Sigmoid colon (tissue), 7 donors: ENCODE measurements around the gene OTUD1. TPM values are rescaled to one million over a fixed set of nuclear protein-coding genes. Genes with fewer than 3 reads are reported as not detected.

ENCODE experiments used
- DNase-seq: peaks from one replicate; pipeline ENCODE4 v3.0.0-alpha.2; 2019
- H3K27ac ChIP-seq, 4 donors: fragments of 200-600 bp; sonication (generic); one replicate each; pipeline ENCODE4 v1.5.1; 2016 to 2019; ENCODE audit warnings: mild to moderate bottlenecking in 1 of 4
- H3K27me3 ChIP-seq, 3 donors: fragments of 200-600 bp; sonication (generic); one replicate each; pipeline ENCODE4 v1.5.1; 2019; ENCODE audit warnings: mild to moderate bottlenecking in 1 of 3
- H3K36me3 ChIP-seq, 4 donors: fragments of 200-600 bp; sonication (generic); one replicate each; pipeline ENCODE4 v1.5.1; 2016 to 2019
- H3K4me1 ChIP-seq, 4 donors: fragments of 200-600 bp; sonication (generic); one replicate each; pipeline ENCODE4 v1.5.1; 2017 to 2019
- H3K4me3 ChIP-seq, 4 donors: fragments of 200-600 bp; sonication (generic); one replicate each; pipeline ENCODE4 v1.5.1; 2017 to 2019; ENCODE audit warnings: mild to moderate bottlenecking in 2 of 4, moderate library complexity in 1 of 4
- H3K9me3 ChIP-seq, 4 donors: fragments of 200-600 bp in 3 of 4; sonication (generic) in 3 of 4; one replicate each; pipeline versions ENCODE4 v1.5.1 to v1.6.1; 2013 to 2019
- CTCF ChIP-seq, 4 experiments: fragments of 450-650 bp in 3 of 4; fragments of 200-600 bp in 1 of 4; IDR thresholded peaks; one replicate each; pipeline ENCODE4 v1.5.1; 2016 to 2019; ENCODE audit warnings: antibody characterized with exemption in 4 of 4, mild to moderate bottlenecking in 3 of 4, moderate library complexity in 2 of 4
- EP300 ChIP-seq, 4 donors: sonication (generic); formaldehyde crosslinking; IDR thresholded peaks; one replicate each; pipeline ENCODE4 v1.6.1; 2017; ENCODE audit warnings: antibody characterized with exemption in 4 of 4
- POLR2A ChIP-seq, 2 donors: fragments of 450-650 bp; IDR thresholded peaks; one replicate each; pipeline ENCODE4 v1.6.1; 2016; ENCODE audit warnings: antibody characterized with exemption in 2 of 2, mild to moderate bottlenecking in 2 of 2, moderate library complexity in 2 of 2
- POLR2AphosphoS5 ChIP-seq, 4 donors: sonication (generic); formaldehyde crosslinking; IDR thresholded peaks; one replicate each; pipeline ENCODE4 v1.6.1; 2017; ENCODE audit warnings: antibody characterized with exemption in 4 of 4
- WGBS, 2 donors: extraction: QIAGEN DNeasy Blood & Tissue Kit; methylation state at CpG; one replicate each; pipeline ENCODE4 v1.1.7; 2013; 5-methylcytosine and 5-hydroxymethylcytosine counted together
- intact Hi-C: fragments of 100-400 bp; cut with DNase I; formaldehyde crosslinking; loops from one replicate; pipeline ENCODE4 v1.15.1; 2023
- polyA plus RNA-seq, 3 donors: library from polyadenylated mRNA; stranded (reverse); fragments of 200-250 nt; gene quantifications; one replicate each; pipeline ENCODE4 v1.2.3, GENCODE V29; 2013
- total RNA-seq, 4 donors: library from RNA; depleted of rRNA; stranded (reverse); fragments of >200 nt; gene quantifications; one replicate each; pipeline ENCODE4 v1.1.0, GENCODE V29; 2016
- donor health status: healthy with polysubstance abuse.
- donor health status: Bipolar disorder and iron deficiency.
- donor health status: healthy.

The OTUD1 gene
- total and polyA plus RNA-seq, 7 donors: 6.7 to 19.2 (median 13.2) TPM

- intact Hi-C loops: loop anchor here (10.0 kb wide), 3 partner anchors 88 to 1898 kb away; partner anchors contain the start of genes C10orf67, ENKUR, MLLT10 and THNSL1
- WGBS, 2 donors: 60 to 81% methylated on average over 3 of the region's 3 CpGs
- TF ChIP-seq CTCF (IDR thresholded peaks at IDR 0.05) (no peak), EP300 (IDR thresholded peaks at IDR 0.05) (no peak), POLR2AphosphoS5 (IDR thresholded peaks at IDR 0.05) (no peak), POLR2A (IDR thresholded peaks at IDR 0.05) (no peak)
- no peaks in the 10 kb centered on the region for H3K27me3 ChIP-seq
- H3K27ac ChIP-seq: no peak overlapping the region
- no peaks in the 10 kb centered on the region for H3K36me3 ChIP-seq
- DNase-seq: no peak
- no peaks in the 10 kb centered on the region for H3K9me3 ChIP-seq
- H3K4me1 ChIP-seq: no peaks in the 10 kb centered on the region
- no peak overlapping the region for H3K4me3 ChIP-seq
Measured at GRCh38 chr10:23432639-23433038, 6.2 kb upstream of the OTUD1 start.

- TF ChIP-seq EP300 (IDR thresholded peaks at IDR 0.05): no peak
- no peak for TF ChIP-seq POLR2AphosphoS5 (IDR thresholded peaks at IDR 0.05)
- no peak for TF ChIP-seq CTCF (IDR thresholded peaks at IDR 0.05)
- TF ChIP-seq POLR2A (IDR thresholded peaks at IDR 0.05): no peak
- intact Hi-C loops: loop anchor here (10.0 kb wide), 3 partner anchors 89 to 1899 kb away; partner anchors contain the start of genes C10orf67, ENKUR, MLLT10 and THNSL1
- DNase-seq: no peak
- 65 to 85% methylated on average over 2 of the region's 2 CpGs for WGBS, 2 donors
- Histone ChIP-seq H3K9me3 (no peaks in the 10 kb centered on the region), H3K36me3 (no peaks in the 10 kb centered on the region), H3K27ac (no peak overlapping the region), H3K4me3 (no peak overlapping the region), H3K27me3 (no peaks in the 10 kb centered on the region), H3K4me1 (peaks cover 0 to 4% (median 0%) of the 10 kb centered on the region in 4 donors)
Measured at GRCh38 chr10:23433701-23434100, 5.2 kb upstream of the OTUD1 start.

GRCh38 chr10:23435378-23435777, 3.5 kb upstream of the OTUD1 start:
- H3K9me3 ChIP-seq: no peaks in the 10 kb centered on the region
- H3K4me3 ChIP-seq: no peak overlapping the region
- H3K27me3 ChIP-seq: no peaks in the 10 kb centered on the region
- 91 to 94% methylated on average over 1 of the region's 1 CpG for WGBS, 2 donors
- no peak overlapping the region for H3K27ac ChIP-seq
- TF ChIP-seq POLR2AphosphoS5 (IDR thresholded peaks at IDR 0.05): no peak
- TF ChIP-seq POLR2A (IDR thresholded peaks at IDR 0.05): no peak
- TF ChIP-seq EP300 (IDR thresholded peaks at IDR 0.05): no peak
- TF ChIP-seq CTCF (IDR thresholded peaks at IDR 0.05): no peak
- H3K4me1 ChIP-seq: peaks cover 0 to 4% (median 0%) of the 10 kb centered on the region in 4 donors
- intact Hi-C loops: loop anchor here (5.0 to 10.0 kb wide), 4 partner anchors 91 to 1901 kb away; partner anchors contain the start of genes C10orf67, ENKUR, MLLT10 and MSRB2
- DNase-seq: no peak
- no peaks in the 10 kb centered on the region for H3K36me3 ChIP-seq

- no peaks in the 10 kb centered on the region for H3K9me3 ChIP-seq
- H3K27ac ChIP-seq: no peak overlapping the region
- no peak overlapping the region for H3K4me3 ChIP-seq
- H3K36me3 ChIP-seq: no peaks in the 10 kb centered on the region
- no peaks in the 10 kb centered on the region for H3K27me3 ChIP-seq
- 80 to 82% methylated on average over 4 of the region's 4 CpGs for WGBS, 2 donors
- no peak for TF ChIP-seq POLR2AphosphoS5 (IDR thresholded peaks at IDR 0.05)
- no peak for TF ChIP-seq CTCF (IDR thresholded peaks at IDR 0.05)
- no peak for TF ChIP-seq EP300 (IDR thresholded peaks at IDR 0.05)
- no peak for TF ChIP-seq POLR2A (IDR thresholded peaks at IDR 0.05)
- intact Hi-C loops: loop anchor here (5.0 to 10.0 kb wide), 4 partner anchors 92 to 1902 kb away; partner anchors contain the start of genes C10orf67, ENKUR, MLLT10 and MSRB2
- peaks cover 0 to 16% (median 12%) of the 10 kb centered on the region in 4 donors for H3K4me1 ChIP-seq
- no peak for DNase-seq
Measured at GRCh38 chr10:23436983-23437382, 1.9 kb upstream of the OTUD1 start.
